ENCODE measurements around the gene CAB39. TPM values are rescaled to one million over a fixed set of nuclear protein-coding genes. Genes with fewer than 3 reads are reported as not detected.

Gene CAB39
- total and polyA plus RNA-seq, 2 experiments from 2014 or later = 18.7 to 67.5 TPM

DNA sequence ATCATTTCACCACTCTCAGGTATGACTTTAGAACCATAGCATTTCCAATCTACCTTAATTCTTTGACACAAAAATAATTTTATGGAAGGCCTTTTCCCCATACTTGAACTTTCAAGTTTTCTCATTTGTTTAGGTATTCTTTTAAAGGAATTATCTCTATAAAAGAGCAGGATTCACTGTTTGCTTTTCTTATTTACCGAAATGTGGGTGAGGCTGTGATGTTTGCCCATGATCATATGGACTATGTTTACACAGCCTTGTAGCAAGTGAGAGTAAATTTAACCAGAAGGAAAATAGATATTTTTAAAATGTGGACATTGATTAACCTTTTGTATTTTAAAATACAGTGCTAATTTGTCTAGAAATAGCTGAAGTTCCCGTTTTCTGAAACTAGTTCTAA lies 26.3 kb downstream of the CAB39 start:
- 0 out of 3 replicates have a peak, but pooled peaks cover 2% of the 10 kb centered on the region for H3K36me3 Mint-ChIP-seq (ENCODE audit: low read depth)
- H3K4me1 ChIP-seq (ENCODE audit: insufficient read depth) = peaks cover 11% of the 10 kb centered on the region; the same call in 1 of the 2 replicates
- H4K20me1 ChIP-seq (replicated peaks; ENCODE audit: insufficient read depth) = peaks cover 14% of the 10 kb centered on the region
- no peak for DNase-seq (ENCODE audit: low spot score)
- no peaks in the 10 kb centered on the region for H3K27me3 ChIP-seq (ENCODE audit: insufficient read depth)
- H3K27ac Mint-ChIP-seq = no peak overlapping the region
- no peak overlapping the region for H3K27ac ChIP-seq (ENCODE audit: low read depth)
- H3K4me1 Mint-ChIP-seq = peaks cover 29% of the 10 kb centered on the region
- H3K4me3 Mint-ChIP-seq = no peak overlapping the region
- no peak overlapping the region for H2AFZ ChIP-seq
- TF ChIP-seq NANOG (IDR thresholded peaks at IDR 0.05; ENCODE audit: borderline replicate concordance) (no peak), ZNF331 (CRISPR knock-in tag; IDR thresholded peaks at IDR 0.05; ENCODE audit: low read depth) (no peak), JUNB (IDR thresholded peaks at IDR 0.05; ENCODE audit: unreplicated experiment) (no peak), EZH2 (IDR thresholded peaks at IDR 0.05; ENCODE audit: low read depth, unreplicated experiment) (no peak), POLR2AphosphoS5 (IDR thresholded peaks at IDR 0.05; ENCODE audit: low read depth) (no peak), STAT1 (IDR thresholded peaks at IDR 0.05; ENCODE audit: unreplicated experiment) (no peak), CREB1 (CRISPR knock-in tag; IDR thresholded peaks at IDR 0.05; ENCODE audit: low read depth) (no peak), ZNF114 (CRISPR knock-in tag; IDR thresholded peaks at IDR 0.05) (no peak), EZH2phosphoT487 (IDR thresholded peaks at IDR 0.05; ENCODE audit: unreplicated experiment) (no peak)
- TF ChIP-seq, protein P1, sequence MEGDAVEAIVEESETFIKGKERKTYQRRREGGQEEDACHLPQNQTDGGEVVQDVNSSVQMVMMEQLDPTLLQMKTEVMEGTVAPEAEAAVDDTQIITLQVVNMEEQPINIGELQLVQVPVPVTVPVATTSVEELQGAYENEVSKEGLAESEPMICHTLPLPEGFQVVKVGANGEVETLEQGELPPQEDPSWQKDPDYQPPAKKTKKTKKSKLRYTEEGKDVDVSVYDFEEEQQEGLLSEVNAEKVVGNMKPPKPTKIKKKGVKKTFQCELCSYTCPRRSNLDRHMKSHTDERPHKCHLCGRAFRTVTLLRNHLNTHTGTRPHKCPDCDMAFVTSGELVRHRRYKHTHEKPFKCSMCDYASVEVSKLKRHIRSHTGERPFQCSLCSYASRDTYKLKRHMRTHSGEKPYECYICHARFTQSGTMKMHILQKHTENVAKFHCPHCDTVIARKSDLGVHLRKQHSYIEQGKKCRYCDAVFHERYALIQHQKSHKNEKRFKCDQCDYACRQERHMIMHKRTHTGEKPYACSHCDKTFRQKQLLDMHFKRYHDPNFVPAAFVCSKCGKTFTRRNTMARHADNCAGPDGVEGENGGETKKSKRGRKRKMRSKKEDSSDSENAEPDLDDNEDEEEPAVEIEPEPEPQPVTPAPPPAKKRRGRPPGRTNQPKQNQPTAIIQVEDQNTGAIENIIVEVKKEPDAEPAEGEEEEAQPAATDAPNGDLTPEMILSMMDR (conservative IDR thresholded peaks at IDR 0.05; ENCODE audit: low read depth in 2 of 2) = no peak
- TF ChIP-seq, protein P2, sequence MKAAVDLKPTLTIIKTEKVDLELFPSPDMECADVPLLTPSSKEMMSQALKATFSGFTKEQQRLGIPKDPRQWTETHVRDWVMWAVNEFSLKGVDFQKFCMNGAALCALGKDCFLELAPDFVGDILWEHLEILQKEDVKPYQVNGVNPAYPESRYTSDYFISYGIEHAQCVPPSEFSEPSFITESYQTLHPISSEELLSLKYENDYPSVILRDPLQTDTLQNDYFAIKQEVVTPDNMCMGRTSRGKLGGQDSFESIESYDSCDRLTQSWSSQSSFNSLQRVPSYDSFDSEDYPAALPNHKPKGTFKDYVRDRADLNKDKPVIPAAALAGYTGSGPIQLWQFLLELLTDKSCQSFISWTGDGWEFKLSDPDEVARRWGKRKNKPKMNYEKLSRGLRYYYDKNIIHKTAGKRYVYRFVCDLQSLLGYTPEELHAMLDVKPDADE (IDR thresholded peaks at IDR 0.05) = no peak
- TF ChIP-seq, protein P3, sequence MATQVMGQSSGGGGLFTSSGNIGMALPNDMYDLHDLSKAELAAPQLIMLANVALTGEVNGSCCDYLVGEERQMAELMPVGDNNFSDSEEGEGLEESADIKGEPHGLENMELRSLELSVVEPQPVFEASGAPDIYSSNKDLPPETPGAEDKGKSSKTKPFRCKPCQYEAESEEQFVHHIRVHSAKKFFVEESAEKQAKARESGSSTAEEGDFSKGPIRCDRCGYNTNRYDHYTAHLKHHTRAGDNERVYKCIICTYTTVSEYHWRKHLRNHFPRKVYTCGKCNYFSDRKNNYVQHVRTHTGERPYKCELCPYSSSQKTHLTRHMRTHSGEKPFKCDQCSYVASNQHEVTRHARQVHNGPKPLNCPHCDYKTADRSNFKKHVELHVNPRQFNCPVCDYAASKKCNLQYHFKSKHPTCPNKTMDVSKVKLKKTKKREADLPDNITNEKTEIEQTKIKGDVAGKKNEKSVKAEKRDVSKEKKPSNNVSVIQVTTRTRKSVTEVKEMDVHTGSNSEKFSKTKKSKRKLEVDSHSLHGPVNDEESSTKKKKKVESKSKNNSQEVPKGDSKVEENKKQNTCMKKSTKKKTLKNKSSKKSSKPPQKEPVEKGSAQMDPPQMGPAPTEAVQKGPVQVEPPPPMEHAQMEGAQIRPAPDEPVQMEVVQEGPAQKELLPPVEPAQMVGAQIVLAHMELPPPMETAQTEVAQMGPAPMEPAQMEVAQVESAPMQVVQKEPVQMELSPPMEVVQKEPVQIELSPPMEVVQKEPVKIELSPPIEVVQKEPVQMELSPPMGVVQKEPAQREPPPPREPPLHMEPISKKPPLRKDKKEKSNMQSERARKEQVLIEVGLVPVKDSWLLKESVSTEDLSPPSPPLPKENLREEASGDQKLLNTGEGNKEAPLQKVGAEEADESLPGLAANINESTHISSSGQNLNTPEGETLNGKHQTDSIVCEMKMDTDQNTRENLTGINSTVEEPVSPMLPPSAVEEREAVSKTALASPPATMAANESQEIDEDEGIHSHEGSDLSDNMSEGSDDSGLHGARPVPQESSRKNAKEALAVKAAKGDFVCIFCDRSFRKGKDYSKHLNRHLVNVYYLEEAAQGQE (IDR thresholded peaks at IDR 0.05; ENCODE audit: unreplicated experiment) = no peak
- TF ChIP-seq, protein P4, sequence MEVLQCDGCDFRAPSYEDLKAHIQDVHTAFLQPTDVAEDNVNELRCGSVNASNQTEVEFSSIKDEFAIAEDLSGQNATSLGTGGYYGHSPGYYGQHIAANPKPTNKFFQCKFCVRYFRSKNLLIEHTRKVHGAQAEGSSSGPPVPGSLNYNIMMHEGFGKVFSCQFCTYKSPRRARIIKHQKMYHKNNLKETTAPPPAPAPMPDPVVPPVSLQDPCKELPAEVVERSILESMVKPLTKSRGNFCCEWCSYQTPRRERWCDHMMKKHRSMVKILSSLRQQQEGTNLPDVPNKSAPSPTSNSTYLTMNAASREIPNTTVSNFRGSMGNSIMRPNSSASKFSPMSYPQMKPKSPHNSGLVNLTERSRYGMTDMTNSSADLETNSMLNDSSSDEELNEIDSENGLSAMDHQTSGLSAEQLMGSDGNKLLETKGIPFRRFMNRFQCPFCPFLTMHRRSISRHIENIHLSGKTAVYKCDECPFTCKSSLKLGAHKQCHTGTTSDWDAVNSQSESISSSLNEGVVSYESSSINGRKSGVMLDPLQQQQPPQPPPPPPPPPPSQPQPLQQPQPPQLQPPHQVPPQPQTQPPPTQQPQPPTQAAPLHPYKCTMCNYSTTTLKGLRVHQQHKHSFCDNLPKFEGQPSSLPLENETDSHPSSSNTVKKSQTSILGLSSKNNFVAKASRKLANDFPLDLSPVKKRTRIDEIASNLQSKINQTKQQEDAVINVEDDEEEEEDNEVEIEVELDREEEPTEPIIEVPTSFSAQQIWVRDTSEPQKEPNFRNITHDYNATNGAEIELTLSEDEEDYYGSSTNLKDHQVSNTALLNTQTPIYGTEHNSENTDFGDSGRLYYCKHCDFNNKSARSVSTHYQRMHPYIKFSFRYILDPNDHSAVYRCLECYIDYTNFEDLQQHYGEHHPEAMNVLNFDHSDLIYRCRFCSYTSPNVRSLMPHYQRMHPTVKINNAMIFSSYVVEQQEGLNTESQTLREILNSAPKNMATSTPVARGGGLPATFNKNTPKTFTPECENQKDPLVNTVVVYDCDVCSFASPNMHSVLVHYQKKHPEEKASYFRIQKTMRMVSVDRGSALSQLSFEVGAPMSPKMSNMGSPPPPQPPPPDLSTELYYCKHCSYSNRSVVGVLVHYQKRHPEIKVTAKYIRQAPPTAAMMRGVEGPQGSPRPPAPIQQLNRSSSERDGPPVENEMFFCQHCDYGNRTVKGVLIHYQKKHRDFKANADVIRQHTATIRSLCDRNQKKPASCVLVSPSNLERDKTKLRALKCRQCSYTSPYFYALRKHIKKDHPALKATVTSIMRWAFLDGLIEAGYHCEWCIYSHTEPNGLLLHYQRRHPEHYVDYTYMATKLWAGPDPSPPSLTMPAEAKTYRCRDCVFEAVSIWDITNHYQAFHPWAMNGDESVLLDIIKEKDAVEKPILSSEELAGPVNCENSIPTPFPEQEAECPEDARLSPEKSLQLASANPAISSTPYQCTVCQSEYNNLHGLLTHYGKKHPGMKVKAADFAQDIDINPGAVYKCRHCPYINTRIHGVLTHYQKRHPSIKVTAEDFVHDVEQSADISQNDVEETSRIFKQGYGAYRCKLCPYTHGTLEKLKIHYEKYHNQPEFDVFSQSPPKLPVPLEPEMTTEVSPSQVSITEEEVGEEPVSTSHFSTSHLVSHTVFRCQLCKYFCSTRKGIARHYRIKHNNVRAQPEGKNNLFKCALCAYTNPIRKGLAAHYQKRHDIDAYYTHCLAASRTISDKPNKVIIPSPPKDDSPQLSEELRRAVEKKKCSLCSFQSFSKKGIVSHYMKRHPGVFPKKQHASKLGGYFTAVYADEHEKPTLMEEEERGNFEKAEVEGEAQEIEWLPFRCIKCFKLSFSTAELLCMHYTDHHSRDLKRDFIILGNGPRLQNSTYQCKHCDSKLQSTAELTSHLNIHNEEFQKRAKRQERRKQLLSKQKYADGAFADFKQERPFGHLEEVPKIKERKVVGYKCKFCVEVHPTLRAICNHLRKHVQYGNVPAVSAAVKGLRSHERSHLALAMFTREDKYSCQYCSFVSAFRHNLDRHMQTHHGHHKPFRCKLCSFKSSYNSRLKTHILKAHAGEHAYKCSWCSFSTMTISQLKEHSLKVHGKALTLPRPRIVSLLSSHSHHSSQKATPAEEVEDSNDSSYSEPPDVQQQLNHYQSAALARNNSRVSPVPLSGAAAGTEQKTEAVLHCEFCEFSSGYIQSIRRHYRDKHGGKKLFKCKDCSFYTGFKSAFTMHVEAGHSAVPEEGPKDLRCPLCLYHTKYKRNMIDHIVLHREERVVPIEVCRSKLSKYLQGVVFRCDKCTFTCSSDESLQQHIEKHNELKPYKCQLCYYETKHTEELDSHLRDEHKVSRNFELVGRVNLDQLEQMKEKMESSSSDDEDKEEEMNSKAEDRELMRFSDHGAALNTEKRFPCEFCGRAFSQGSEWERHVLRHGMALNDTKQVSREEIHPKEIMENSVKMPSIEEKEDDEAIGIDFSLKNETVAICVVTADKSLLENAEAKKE (CRISPR knock-in tag; IDR thresholded peaks at IDR 0.05) = no peak
- no peaks in the 10 kb centered on the region for H3K9me3 Mint-ChIP-seq
- H3K9me2 ChIP-seq (ENCODE audit: insufficient read depth) = no peaks in the 10 kb centered on the region
- H3K79me2 ChIP-seq (replicated peaks; ENCODE audit: insufficient read depth) = peaks cover 99% of the 10 kb centered on the region
- no peaks in the 10 kb centered on the region for H3K27me3 Mint-ChIP-seq (ENCODE audit: insufficient read depth, low read depth, poor library complexity)
- no peak overlapping the region for H3K4me3 ChIP-seq
- no peaks in the 10 kb centered on the region for H3K36me3 ChIP-seq (ENCODE audit: insufficient read depth)
- H3K4me2 ChIP-seq = no peak overlapping the region
- H3F3A ChIP-seq (replicated peaks; ENCODE audit: low read depth) = no peaks in the 10 kb centered on the region
- ATAC-seq = no peak
